HepG2 (cell line): Measurements from ENCODE around the gene DIAPH3. TPM values are rescaled to one million over a fixed set of nuclear protein-coding genes. Genes with fewer than 3 reads are reported as not detected.

Source experiments
- IKZF5 ChIP-seq: IDR thresholded peaks from 2 replicates; pipeline ENCODE4 v1.6.1; 2018; ENCODE audit warnings: missing genetic modification reagents, mild to moderate bottlenecking, missing compliant biosample characterization
- RERE ChIP-seq: IDR thresholded peaks from 2 replicates; pipeline ENCODE4 v1.6.1; 2016; ENCODE audit warnings: low read depth, missing genetic modification reagents, missing compliant biosample characterization
- RFX5 ChIP-seq: IDR thresholded peaks from 2 replicates; pipeline ENCODE4 v1.6.1; 2011; ENCODE audit warnings: low read depth, low read length, improper control_type of control experiment
- WIZ ChIP-seq: sonication (generic); formaldehyde crosslinking; IDR thresholded peaks from 2 replicates; pipeline ENCODE4 v1.5.1; 2020; ENCODE audit warnings: mild to moderate bottlenecking, missing genetic modification reagents
- ZFAT ChIP-seq: sonication (generic); formaldehyde crosslinking; conservative IDR thresholded peaks from 2 replicates; pipeline ENCODE4 v1.8.1; 2023; ENCODE audit warnings: missing genetic modification reagents, inconsistent platforms
- ZNF296 ChIP-seq: sonication (generic); formaldehyde crosslinking; conservative IDR thresholded peaks from 2 replicates; pipeline ENCODE4 v1.5.0; 2020; ENCODE audit warnings: mild to moderate bottlenecking, missing genetic modification reagents
- ZNF574 ChIP-seq: sonication (generic); formaldehyde crosslinking; IDR thresholded peaks from 2 replicates; pipeline ENCODE4 v1.4.0; 2020; ENCODE audit warnings: missing genetic modification reagents
- polyA plus RNA-seq, 8 experiments: library from polyadenylated mRNA; depleted of rRNA in 3 of 8; stranded (reverse) in 7 of 8; unstranded in 1 of 8; fragments of >200 nt; fragmentation: Illumina TruSeq in 4 of 8; extraction: Trizol in 4 of 8; gene quantifications; 2 replicates each; pipeline versions ENCODE4 v1.2.1 to v1.2.3, GENCODE V29; 2011 to 2016; ENCODE audit warnings: low read depth in 4 of 8, missing spikeins in 1 of 8, mixed read lengths in 1 of 8; ENCODE audit not compliant: insufficient read depth in 1 of 8
- total RNA-seq, 5 experiments: library from RNA; depleted of rRNA; stranded (reverse); fragments of >200 nt; fragmentation: Illumina TruSeq; extraction: Trizol; gene quantifications; 2 replicates each; pipeline ENCODE4 v1.2.3, GENCODE V29; 2016; ENCODE audit warnings: low read depth in 1 of 5
- TF ChIP-seq, protein P1 (sequence below): sonication (generic); formaldehyde crosslinking; IDR thresholded peaks from 2 replicates; pipeline ENCODE4 v1.5.1; 2020; ENCODE audit warnings: missing genetic modification reagents, mild to moderate bottlenecking, borderline replicate concordance

Gene DIAPH3
- total and polyA plus RNA-seq, 2 of the 13 experiments (the other 11 are each of a cell fraction or from before 2014, with no cell fraction given), result 4.0 to 9.3 TPM

DNA sequence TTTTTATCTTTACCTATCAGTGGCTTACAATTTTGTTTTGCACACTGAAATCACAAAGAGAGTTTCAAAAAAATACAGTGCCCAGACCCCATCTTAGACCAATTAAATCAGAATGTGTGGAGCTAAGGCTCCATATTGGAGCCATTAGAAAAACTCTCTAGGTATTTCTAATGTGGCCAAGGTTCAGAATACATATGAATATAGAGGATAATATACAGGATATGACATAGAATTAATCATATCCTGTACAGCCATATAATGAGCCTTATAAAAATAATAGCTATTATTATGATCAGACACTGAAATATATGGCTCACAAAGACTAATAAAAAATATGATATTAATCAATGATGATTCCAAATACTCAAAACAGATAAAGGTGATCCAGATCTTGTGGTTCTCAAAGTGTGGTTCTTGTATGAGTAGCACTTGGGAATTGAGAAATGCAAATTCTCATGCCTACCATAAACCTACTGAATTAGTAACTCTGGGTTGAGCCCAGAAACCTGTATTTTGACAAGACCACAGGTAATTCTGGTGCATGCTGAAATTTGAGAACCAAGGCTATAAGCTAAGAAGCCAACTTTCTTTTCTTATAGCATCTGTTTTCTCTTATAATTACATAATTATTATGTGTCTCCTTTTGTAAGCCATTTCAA is 408.0 kb downstream of the DIAPH3 start (continued):
- no peak for TF ChIP-seq RERE (CRISPR knock-in tag)
- TF ChIP-seq ZFAT, result no peak
- TF ChIP-seq, protein P1, sequence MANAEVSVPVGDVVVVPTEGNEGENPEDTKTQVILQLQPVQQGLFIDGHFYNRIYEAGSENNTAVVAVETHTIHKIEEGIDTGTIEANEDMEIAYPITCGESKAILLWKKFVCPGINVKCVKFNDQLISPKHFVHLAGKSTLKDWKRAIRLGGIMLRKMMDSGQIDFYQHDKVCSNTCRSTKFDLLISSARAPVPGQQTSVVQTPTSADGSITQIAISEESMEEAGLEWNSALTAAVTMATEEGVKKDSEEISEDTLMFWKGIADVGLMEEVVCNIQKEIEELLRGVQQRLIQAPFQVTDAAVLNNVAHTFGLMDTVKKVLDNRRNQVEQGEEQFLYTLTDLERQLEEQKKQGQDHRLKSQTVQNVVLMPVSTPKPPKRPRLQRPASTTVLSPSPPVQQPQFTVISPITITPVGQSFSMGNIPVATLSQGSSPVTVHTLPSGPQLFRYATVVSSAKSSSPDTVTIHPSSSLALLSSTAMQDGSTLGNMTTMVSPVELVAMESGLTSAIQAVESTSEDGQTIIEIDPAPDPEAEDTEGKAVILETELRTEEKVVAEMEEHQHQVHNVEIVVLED (CRISPR knock-in tag), result no peak
- TF ChIP-seq IKZF5, result no peak
- TF ChIP-seq ZNF574 (CRISPR knock-in tag), result no peak
- no peak for TF ChIP-seq RFX5
- no peak for TF ChIP-seq WIZ (CRISPR knock-in tag)
- no peak for TF ChIP-seq ZNF296
- TF ChIP-seq, all 625 proteins: peak for 0
